OCI-LY3 (cell line): Measurements from ENCODE around the gene EIF3F.

ENCODE experiments used
- H2AFZ ChIP-seq: fragments of 200-600, 300-600 bp; shearing (Covaris generic); 2 replicates; pipeline ENCODE4 v1.6.0; 2014; ENCODE audit warnings: antibody characterized with exemption, low read depth, low read length
- H3K27ac ChIP-seq: fragments of 200-600, 300-600 bp; sonication (generic); 2 replicates; pipeline ENCODE4 v1.5.1; 2014; ENCODE audit warnings: mild to moderate bottlenecking, low read length, moderate library complexity, mixed read lengths
- H3K27me3 ChIP-seq: fragments of 200-600, 300-600 bp; sonication (generic); 2 replicates; pipeline ENCODE4 v1.6.1; 2014; ENCODE audit warnings: low read depth, low read length, mixed read lengths
- H3K36me3 ChIP-seq: fragments of 200-600, 300-600 bp; sonication (generic); replicated peaks from 2 replicates; pipeline ENCODE3; 2014; ENCODE audit warnings: low read depth, low read length, mixed read lengths
- H3K4me1 ChIP-seq: fragments of 300-600, 200-600 bp; sonication (generic); 2 replicates; pipeline ENCODE4 v1.6.1; 2014; ENCODE audit warnings: low read length, mixed read lengths
- H3K4me2 ChIP-seq: fragments of 200-600, 300-600 bp; sonication (generic); 2 replicates; pipeline ENCODE4 v1.6.1; 2014; ENCODE audit warnings: low read length, mixed read lengths
- H3K4me3 ChIP-seq: fragments of 300-600, 200-600 bp; sonication (generic); 2 replicates; pipeline ENCODE4 v1.5.1; 2014; ENCODE audit warnings: antibody characterized with exemption, mild to moderate bottlenecking, low read length, moderate library complexity
- H3K79me2 ChIP-seq: fragments of 300-600, 200-600 bp; shearing (Covaris generic); 2 replicates; pipeline ENCODE4 v1.6.1; 2014; ENCODE audit warnings: mild to moderate bottlenecking, low read length, mixed read lengths
- H3K9ac ChIP-seq: fragments of 300-600, 200-600 bp; shearing (Covaris generic); 2 replicates; pipeline ENCODE4 v1.6.0; 2014; ENCODE audit warnings: mild to moderate bottlenecking, low read length, moderate library complexity
- H3K9me3 ChIP-seq: fragments of 200-600, 300-600 bp; shearing (Covaris generic); 2 replicates; pipeline ENCODE4 v1.6.1; 2014; ENCODE audit warnings: low read length, mixed read lengths; ENCODE audit not compliant: insufficient read depth
- H4K20me1 ChIP-seq: fragments of 200-600, 300-600 bp; sonication (generic); 2 replicates; pipeline ENCODE4 v1.6.1; 2016; ENCODE audit warnings: low read length, mixed read lengths; ENCODE audit not compliant: insufficient read depth
- EZH2phosphoT487 ChIP-seq: fragments of 200-600 bp; shearing (Covaris generic); IDR thresholded peaks from 2 replicates; pipeline ENCODE4 v1.6.1; 2018; ENCODE audit warnings: antibody characterized with exemption, mixed run types, low read depth
- TF ChIP-seq, protein P1 (sequence below): fragments of 200-600, 300-600 bp; sonication (generic); IDR thresholded peaks from 2 replicates; pipeline ENCODE4 v1.5.1; 2014; ENCODE audit warnings: antibody characterized with exemption, low read length, low read depth

Gene EIF3F

DNA sequence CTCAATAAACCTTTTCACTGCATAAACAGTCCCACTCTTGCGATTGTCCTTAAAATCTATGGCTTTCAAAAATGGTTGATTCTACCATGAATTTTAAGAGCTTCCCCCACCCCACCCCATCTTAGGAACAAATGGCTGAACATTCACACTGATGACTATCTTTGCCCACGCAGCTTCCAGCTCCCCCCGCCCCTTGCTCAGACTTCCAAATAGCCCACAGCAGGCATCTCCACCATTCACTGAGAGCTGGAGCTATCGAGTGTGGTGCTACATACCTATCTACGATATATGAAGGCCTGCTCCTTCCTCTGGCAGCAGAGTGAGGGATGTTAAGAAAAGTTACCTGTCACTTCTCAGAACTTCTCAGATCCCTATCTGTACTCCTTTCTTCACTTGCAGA, 26.7 kb downstream of the EIF3F start:
- Histone ChIP-seq H3K36me3 (no peaks in the 10 kb centered on the region), H3K9ac (no peak overlapping the region), H3K4me3 (no peak overlapping the region), H3K27ac (no peak overlapping the region), H3K79me2 (no peaks in the 10 kb centered on the region), H3K9me3 (no peaks in the 10 kb centered on the region), H4K20me1 (no peaks in the 10 kb centered on the region), H2AFZ (no peak overlapping the region), H3K4me1 (peaks cover 9% of the 10 kb centered on the region), H3K4me2 (no peak overlapping the region), H3K27me3 (peaks cover 15% of the 10 kb centered on the region)
- TF ChIP-seq, protein P1, sequence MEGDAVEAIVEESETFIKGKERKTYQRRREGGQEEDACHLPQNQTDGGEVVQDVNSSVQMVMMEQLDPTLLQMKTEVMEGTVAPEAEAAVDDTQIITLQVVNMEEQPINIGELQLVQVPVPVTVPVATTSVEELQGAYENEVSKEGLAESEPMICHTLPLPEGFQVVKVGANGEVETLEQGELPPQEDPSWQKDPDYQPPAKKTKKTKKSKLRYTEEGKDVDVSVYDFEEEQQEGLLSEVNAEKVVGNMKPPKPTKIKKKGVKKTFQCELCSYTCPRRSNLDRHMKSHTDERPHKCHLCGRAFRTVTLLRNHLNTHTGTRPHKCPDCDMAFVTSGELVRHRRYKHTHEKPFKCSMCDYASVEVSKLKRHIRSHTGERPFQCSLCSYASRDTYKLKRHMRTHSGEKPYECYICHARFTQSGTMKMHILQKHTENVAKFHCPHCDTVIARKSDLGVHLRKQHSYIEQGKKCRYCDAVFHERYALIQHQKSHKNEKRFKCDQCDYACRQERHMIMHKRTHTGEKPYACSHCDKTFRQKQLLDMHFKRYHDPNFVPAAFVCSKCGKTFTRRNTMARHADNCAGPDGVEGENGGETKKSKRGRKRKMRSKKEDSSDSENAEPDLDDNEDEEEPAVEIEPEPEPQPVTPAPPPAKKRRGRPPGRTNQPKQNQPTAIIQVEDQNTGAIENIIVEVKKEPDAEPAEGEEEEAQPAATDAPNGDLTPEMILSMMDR, result no peak
- TF ChIP-seq EZH2phosphoT487, result no peak

DNA sequence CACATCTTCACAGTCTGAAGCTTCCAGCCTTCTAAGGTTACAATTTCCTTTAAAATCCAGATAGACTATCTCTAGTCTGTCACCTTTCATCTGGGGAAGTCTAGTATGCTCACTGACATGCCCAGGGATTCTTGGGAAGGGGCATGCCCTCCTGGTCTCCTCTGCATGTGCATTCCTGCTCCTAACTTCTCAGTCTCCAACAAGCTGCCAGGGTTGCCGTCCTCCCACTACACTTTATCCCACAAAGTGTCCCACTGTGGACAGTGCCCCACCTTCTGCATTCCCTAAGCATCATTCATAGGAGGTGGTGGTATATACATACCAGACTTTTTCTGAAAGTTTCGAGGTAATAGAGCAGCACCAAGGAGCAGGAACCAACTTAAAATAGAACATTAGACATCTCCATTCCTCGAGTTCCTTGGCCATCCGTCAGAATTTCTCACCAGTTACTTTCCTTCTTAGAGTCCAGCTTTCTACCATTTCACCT, 28.7 kb downstream of the EIF3F start:
- no peak overlapping the region for H3K27ac ChIP-seq
- H3K9ac ChIP-seq, result no peak overlapping the region
- H3K9me3 ChIP-seq, result no peaks in the 10 kb centered on the region
- no peaks in the 10 kb centered on the region for H4K20me1 ChIP-seq
- peaks cover 15% of the 10 kb centered on the region for H3K27me3 ChIP-seq
- H3K36me3 ChIP-seq, result no peaks in the 10 kb centered on the region
- H3K4me2 ChIP-seq, result no peak overlapping the region
- H2AFZ ChIP-seq, result no peak overlapping the region
- TF ChIP-seq, protein P1, result no peak
- no peak for TF ChIP-seq EZH2phosphoT487
- no peaks in the 10 kb centered on the region for H3K79me2 ChIP-seq
- H3K4me3 ChIP-seq, result no peak overlapping the region
- peaks cover 7% of the 10 kb centered on the region for H3K4me1 ChIP-seq

DNA sequence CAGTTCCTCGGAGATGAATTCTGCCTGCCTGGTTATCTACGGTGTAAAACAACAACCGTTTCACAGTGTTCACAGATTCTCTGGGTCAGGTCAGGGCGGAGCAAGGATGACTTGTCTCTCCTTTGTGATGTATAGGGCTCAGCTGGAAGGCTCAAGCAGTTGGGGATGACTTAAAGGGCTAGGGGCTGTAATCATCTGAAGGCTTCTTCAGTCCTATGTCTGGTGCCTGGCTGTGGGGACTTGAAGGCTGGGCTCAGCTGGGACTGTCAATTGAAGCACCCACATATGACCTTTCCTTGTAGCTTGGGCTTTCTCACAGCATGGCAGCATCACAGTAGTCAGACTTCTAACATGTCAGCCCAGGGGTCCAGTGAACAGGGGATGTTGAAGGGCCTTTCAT, 29.3 kb downstream of the EIF3F start:
- H3K4me3 ChIP-seq, result no peak overlapping the region
- H3K27me3 ChIP-seq, result peaks cover 15% of the 10 kb centered on the region
- no peak for TF ChIP-seq EZH2phosphoT487
- TF ChIP-seq, protein P1, result no peak

DNA sequence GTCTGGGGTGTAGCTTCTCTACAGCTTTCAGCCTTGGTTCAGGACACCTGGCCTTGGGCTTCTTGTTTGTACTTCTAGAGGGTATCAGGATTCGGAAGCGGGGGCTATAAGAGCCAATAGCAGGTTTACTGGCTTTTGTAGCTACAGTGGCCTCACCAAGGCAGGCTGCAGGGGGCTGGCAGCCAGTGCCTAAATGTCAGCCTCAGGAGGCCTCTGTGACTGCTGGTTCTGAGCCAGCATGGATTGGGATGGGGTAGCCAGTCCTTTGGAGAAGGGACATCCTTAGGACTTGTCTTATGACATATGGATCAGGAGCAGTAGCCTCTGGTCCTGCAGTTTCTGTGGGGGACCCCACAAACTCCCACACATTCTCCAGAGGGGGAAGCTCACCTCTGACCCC, 29.9 kb downstream of the EIF3F start:
- Histone ChIP-seq H4K20me1 (no peaks in the 10 kb centered on the region), H3K4me3 (no peak overlapping the region), H3K4me1 (no peaks in the 10 kb centered on the region), H3K79me2 (no peaks in the 10 kb centered on the region), H3K27me3 (peaks cover 15% of the 10 kb centered on the region), H3K36me3 (no peaks in the 10 kb centered on the region), H3K4me2 (no peak overlapping the region), H3K9me3 (no peaks in the 10 kb centered on the region), H2AFZ (no peak overlapping the region), H3K9ac (no peak overlapping the region), H3K27ac (no peak overlapping the region)
- TF ChIP-seq EZH2phosphoT487, result no peak

More for the DNA sequence above, 29.3 kb downstream of the EIF3F start:
- H4K20me1 ChIP-seq, result no peaks in the 10 kb centered on the region
- no peaks in the 10 kb centered on the region for H3K9me3 ChIP-seq
- H3K9ac ChIP-seq, result no peak overlapping the region
- no peaks in the 10 kb centered on the region for H3K79me2 ChIP-seq
- no peak overlapping the region for H3K4me2 ChIP-seq
- H2AFZ ChIP-seq, result no peak overlapping the region
- H3K36me3 ChIP-seq, result no peaks in the 10 kb centered on the region
- peaks cover under 1% of the 10 kb centered on the region for H3K4me1 ChIP-seq
- H3K27ac ChIP-seq, result no peak overlapping the region
